Measurements from ENCODE around the gene RASSF9. TPM values are rescaled to one million over a fixed set of nuclear protein-coding genes. Genes with fewer than 3 reads are reported as not detected.
A peak's percentile ranks its signal among the peaks of the same experiment; 100 is the strongest.

The RASSF9 gene
- 0.73 TPM for polyA plus RNA-seq (2013, experiment 1 of 2; ENCODE audit: insufficient read length)
- 1.0 TPM for polyA plus RNA-seq (2013, experiment 2 of 2; ENCODE audit: insufficient read length)

- DNase-seq, result peak; percentile 77
Measured at GRCh38 chr12:85836197-85837090, at the start of gene RASSF9. RASSF9 (minus strand) TSS chr12:85836409; CDS start chr12:85836201, 208 bp downstream.

GRCh38 chr12:85883763-85884162, 47.6 kb upstream of the RASSF9 start:
- DNase-seq, result no peak

- DNase-seq, result no peak
Measured at GRCh38 chr12:85877459-85877858, 41.2 kb upstream of the RASSF9 start.

GRCh38 chr12:85874031-85874461, 37.8 kb upstream of the RASSF9 start, which contains the start of gene NTS:
NTS (plus strand) TSS chr12:85874295; CDS start chr12:85874404, 109 bp downstream.
- DNase-seq, result no peak

GRCh38 chr12:85872497-85873091, 36.4 kb upstream of the RASSF9 start:
- DNase-seq, result peak; percentile 64

GRCh38 chr12:85866986-85867776, 31.0 kb upstream of the RASSF9 start:
- DNase-seq, result peak; percentile 76

- peak; percentile 86 for DNase-seq
Measured at GRCh38 chr12:85865890-85866289, 29.7 kb upstream of the RASSF9 start.

GRCh38 chr12:85856966-85857365, 20.8 kb upstream of the RASSF9 start:
- DNase-seq, result no peak

GRCh38 chr12:85855305-85855704, 19.1 kb upstream of the RASSF9 start:
- no peak for DNase-seq

- DNase-seq, result no peak
Measured at GRCh38 chr12:85849344-85849743, 13.1 kb upstream of the RASSF9 start.

- DNase-seq, result no peak
Measured at GRCh38 chr12:85843606-85844310, 7.5 kb upstream of the RASSF9 start.

- peak; percentile 73 for DNase-seq
Measured at GRCh38 chr12:85835426-85836196, 598 bp downstream of the RASSF9 start.

GRCh38 chr12:85834378-85834777, 1.8 kb downstream of the RASSF9 start:
- no peak for DNase-seq

GRCh38 chr12:85833579-85833978, 2.6 kb downstream of the RASSF9 start:
- DNase-seq, result no peak

GRCh38 chr12:85831327-85831990, 4.8 kb downstream of the RASSF9 start:
- DNase-seq, result no peak

- DNase-seq, result peak; percentile 60
Measured at GRCh38 chr12:85829391-85829790, 6.8 kb downstream of the RASSF9 start.

GRCh38 chr12:85828576-85828975, 7.6 kb downstream of the RASSF9 start:
- DNase-seq, result no peak

- no peak for DNase-seq
Measured at GRCh38 chr12:85825746-85826145, 10.5 kb downstream of the RASSF9 start.

GRCh38 chr12:85823436-85824180, 12.6 kb downstream of the RASSF9 start:
- peak; percentile 82 for DNase-seq

GRCh38 chr12:85821759-85822158, 14.4 kb downstream of the RASSF9 start:
- peak; percentile 80 for DNase-seq

All from fibroblast of skin of scalp (primary cell).